ENCODE measurements around the gene MYMX.

Gene MYMX

DNA sequence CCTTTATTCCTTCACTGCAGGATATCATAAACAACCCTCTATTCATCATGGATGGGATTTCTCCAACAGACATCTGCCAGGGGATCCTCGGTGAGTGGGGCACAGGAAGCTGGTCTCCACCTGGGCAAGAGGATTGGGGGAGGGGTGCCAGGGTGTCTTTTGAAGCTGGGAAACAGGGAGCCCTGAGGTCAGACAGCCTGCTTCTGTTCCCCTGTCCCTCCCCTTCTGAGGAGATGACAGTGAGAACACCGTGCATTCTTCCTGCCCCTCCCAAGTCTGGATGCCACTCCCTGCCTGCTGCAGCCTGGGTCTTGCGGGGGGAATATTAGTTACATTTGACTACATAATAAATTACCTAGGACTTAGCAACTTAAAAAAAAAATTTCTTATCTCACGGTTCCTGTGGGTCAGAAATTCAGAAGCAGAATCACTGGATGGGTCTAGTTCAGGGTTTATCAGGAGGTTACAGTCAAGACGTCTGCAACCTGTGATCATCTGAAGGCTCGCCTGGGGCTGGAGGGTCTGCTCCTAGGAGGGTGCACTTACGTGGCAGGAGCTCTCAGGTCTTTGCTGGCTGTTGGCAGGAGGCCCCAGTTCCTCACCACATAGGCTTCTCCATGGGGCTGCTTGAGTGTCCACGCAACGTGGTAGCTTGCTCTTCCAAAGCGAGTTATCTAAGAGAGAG is 46.7 kb upstream of the MYMX start:
- Histone ChIP-seq H3K4me3 (ENCODE audit: low read depth in 1 of 2, low read length in 2 of 2) (no peak overlapping the region), H3K9ac (ENCODE audit: low read depth, low read length) (no peak overlapping the region), H3K4me2 (ENCODE audit: insufficient read depth, low read length) (no peak overlapping the region), H3K4me1 (ENCODE audit: insufficient read depth, low read length) (no peaks in the 10 kb centered on the region; the same call in 1 of the 2 replicates), H3K36me3 (ENCODE audit: insufficient read depth, low read length) (no peaks in the 10 kb centered on the region), H3K9me3 (ENCODE audit: insufficient read depth, low read length, severe bottlenecking) (no peaks in the 10 kb centered on the region), H3K27ac (ENCODE audit: low read length) (no peak overlapping the region), H3K79me2 (ENCODE audit: insufficient read depth, low read length) (no peaks in the 10 kb centered on the region), H3K27me3 (ENCODE audit: insufficient read depth, low read length, poor library complexity) (peaks cover 9% of the 10 kb centered on the region), H4K20me1 (ENCODE audit: insufficient read depth, low read length) (no peaks in the 10 kb centered on the region), H2AFZ (ENCODE audit: low read depth, low read length) (no peak overlapping the region)
- TF ChIP-seq, protein P1, sequence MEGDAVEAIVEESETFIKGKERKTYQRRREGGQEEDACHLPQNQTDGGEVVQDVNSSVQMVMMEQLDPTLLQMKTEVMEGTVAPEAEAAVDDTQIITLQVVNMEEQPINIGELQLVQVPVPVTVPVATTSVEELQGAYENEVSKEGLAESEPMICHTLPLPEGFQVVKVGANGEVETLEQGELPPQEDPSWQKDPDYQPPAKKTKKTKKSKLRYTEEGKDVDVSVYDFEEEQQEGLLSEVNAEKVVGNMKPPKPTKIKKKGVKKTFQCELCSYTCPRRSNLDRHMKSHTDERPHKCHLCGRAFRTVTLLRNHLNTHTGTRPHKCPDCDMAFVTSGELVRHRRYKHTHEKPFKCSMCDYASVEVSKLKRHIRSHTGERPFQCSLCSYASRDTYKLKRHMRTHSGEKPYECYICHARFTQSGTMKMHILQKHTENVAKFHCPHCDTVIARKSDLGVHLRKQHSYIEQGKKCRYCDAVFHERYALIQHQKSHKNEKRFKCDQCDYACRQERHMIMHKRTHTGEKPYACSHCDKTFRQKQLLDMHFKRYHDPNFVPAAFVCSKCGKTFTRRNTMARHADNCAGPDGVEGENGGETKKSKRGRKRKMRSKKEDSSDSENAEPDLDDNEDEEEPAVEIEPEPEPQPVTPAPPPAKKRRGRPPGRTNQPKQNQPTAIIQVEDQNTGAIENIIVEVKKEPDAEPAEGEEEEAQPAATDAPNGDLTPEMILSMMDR (IDR thresholded peaks at IDR 0.05; ENCODE audit: borderline replicate concordance, extremely low read depth, low read length, poor library complexity, severe bottlenecking) = no peak
- TF ChIP-seq EZH2 (IDR thresholded peaks at IDR 0.05; ENCODE audit: borderline replicate concordance, low read depth, low read length, severe bottlenecking) = no peak
- ATAC-seq (ENCODE audit: insufficient read depth, low read depth) = no peak
- peak; percentile 26 for DNase-seq

DNA sequence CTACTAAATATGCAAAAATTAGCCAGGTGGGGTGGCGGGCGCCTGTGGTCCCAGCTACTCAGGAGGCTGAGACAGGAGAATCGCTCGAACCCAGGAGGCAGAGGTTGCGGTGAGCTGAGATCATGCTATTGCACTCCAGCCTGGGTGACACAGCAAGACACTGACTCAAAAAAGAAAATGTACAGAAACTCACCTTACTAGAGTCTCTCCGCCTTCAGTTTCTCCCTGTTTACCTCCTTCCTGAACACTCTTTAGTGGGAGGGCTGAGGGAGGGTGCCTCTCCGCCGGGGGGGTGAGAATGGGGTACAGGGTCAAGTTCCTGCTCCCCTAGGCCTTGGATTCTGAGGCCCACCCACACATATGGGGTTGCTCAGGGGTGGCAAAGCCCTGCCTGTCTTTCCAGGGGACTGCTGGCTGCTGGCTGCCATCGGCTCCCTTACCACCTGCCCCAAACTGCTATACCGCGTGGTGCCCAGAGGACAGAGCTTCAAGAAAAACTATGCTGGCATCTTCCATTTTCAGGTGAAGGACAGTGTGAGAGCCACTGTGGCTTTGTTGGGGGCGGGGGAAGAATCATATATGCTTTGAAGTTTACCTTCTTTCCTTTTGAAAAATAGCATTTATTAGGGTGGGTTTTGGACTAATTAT is 44.7 kb upstream of the MYMX start:
- H3K27me3 ChIP-seq (ENCODE audit: insufficient read depth, low read length, poor library complexity) = peaks cover 2% of the 10 kb centered on the region
- peaks cover 2% of the 10 kb centered on the region; the same call in 1 of the 2 replicates for H3K4me1 ChIP-seq (ENCODE audit: insufficient read depth, low read length)
- ATAC-seq (ENCODE audit: insufficient read depth, low read depth) (no peak), DNase-seq (no peak)
- no peaks in the 10 kb centered on the region for H4K20me1 ChIP-seq (ENCODE audit: insufficient read depth, low read length)
- no peak for TF ChIP-seq EZH2 (IDR thresholded peaks at IDR 0.05; ENCODE audit: borderline replicate concordance, low read depth, low read length, severe bottlenecking)
- TF ChIP-seq, protein P1 (IDR thresholded peaks at IDR 0.05; ENCODE audit: borderline replicate concordance, extremely low read depth, low read length, poor library complexity, severe bottlenecking) = no peak
- H3K27ac ChIP-seq (ENCODE audit: low read length) = no peak overlapping the region
- H3K9me3 ChIP-seq (ENCODE audit: insufficient read depth, low read length, severe bottlenecking) = no peaks in the 10 kb centered on the region
- no peak overlapping the region for H3K4me2 ChIP-seq (ENCODE audit: insufficient read depth, low read length)
- no peak overlapping the region for H3K4me3 ChIP-seq (ENCODE audit: low read depth in 1 of 2, low read length in 2 of 2)
- no peak overlapping the region for H2AFZ ChIP-seq (ENCODE audit: low read depth, low read length)
- no peak overlapping the region for H3K9ac ChIP-seq (ENCODE audit: low read depth, low read length)
- H3K36me3 ChIP-seq (ENCODE audit: insufficient read depth, low read length) = no peaks in the 10 kb centered on the region
- no peaks in the 10 kb centered on the region for H3K79me2 ChIP-seq (ENCODE audit: insufficient read depth, low read length)

DNA sequence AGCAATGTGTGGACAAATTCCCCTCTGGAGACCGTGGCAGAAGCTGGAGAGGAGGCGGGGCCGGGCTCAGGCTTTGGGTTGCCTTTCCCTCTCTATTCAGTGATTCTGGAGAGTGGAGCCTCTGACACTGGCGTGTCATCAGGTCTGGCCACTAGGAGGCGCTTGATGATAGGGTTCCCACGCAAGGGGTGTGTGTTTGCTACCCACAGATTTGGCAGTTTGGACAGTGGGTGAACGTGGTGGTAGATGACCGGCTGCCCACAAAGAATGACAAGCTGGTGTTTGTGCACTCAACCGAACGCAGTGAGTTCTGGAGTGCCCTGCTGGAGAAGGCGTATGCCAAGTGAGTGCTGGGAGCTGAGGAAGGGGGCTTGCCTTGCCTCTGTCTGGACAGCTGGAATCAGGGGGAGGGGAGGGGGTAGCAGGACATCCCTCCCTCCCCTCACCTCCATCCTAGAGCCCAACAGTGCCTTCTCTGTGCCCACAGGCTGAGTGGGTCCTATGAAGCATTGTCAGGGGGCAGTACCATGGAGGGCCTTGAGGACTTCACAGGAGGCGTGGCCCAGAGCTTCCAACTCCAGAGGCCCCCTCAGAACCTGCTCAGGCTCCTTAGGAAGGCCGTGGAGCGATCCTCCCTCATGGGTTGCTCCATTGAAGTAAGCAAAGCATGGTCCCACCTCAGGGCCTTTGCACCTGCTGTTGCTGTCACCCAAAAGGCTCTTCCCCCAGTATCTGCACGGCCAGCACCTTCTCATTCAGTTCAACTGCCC is 43.8 kb upstream of the MYMX start:
- Histone ChIP-seq H2AFZ (ENCODE audit: low read depth, low read length) (no peak overlapping the region), H3K4me3 (ENCODE audit: low read depth in 1 of 2, low read length in 2 of 2) (no peak overlapping the region), H4K20me1 (ENCODE audit: insufficient read depth, low read length) (no peaks in the 10 kb centered on the region), H3K79me2 (ENCODE audit: insufficient read depth, low read length) (no peaks in the 10 kb centered on the region), H3K27ac (ENCODE audit: low read length) (no peak overlapping the region), H3K4me2 (ENCODE audit: insufficient read depth, low read length) (no peak overlapping the region), H3K9me3 (ENCODE audit: insufficient read depth, low read length, severe bottlenecking) (no peaks in the 10 kb centered on the region), H3K36me3 (ENCODE audit: insufficient read depth, low read length) (no peaks in the 10 kb centered on the region), H3K4me1 (ENCODE audit: insufficient read depth, low read length) (peaks cover 3% of the 10 kb centered on the region; the same call in 1 of the 2 replicates), H3K27me3 (ENCODE audit: insufficient read depth, low read length, poor library complexity) (peaks cover 2% of the 10 kb centered on the region), H3K9ac (ENCODE audit: low read depth, low read length) (no peak overlapping the region)
- TF ChIP-seq, protein P1 (IDR thresholded peaks at IDR 0.05; ENCODE audit: borderline replicate concordance, extremely low read depth, low read length, poor library complexity, severe bottlenecking) = peak; percentile 93
- no peak for TF ChIP-seq EZH2 (IDR thresholded peaks at IDR 0.05; ENCODE audit: borderline replicate concordance, low read depth, low read length, severe bottlenecking)
- ATAC-seq (ENCODE audit: insufficient read depth, low read depth) = peak; percentile 94
- DNase-seq = peak; percentile 76

Measured in DND-41 (cell line).